ENCODE measurements around the gene SBK1.

GRCh38 chr16:28319476-28320022, 27.2 kb downstream of the SBK1 start:
- TF ChIP-seq, protein P1, sequence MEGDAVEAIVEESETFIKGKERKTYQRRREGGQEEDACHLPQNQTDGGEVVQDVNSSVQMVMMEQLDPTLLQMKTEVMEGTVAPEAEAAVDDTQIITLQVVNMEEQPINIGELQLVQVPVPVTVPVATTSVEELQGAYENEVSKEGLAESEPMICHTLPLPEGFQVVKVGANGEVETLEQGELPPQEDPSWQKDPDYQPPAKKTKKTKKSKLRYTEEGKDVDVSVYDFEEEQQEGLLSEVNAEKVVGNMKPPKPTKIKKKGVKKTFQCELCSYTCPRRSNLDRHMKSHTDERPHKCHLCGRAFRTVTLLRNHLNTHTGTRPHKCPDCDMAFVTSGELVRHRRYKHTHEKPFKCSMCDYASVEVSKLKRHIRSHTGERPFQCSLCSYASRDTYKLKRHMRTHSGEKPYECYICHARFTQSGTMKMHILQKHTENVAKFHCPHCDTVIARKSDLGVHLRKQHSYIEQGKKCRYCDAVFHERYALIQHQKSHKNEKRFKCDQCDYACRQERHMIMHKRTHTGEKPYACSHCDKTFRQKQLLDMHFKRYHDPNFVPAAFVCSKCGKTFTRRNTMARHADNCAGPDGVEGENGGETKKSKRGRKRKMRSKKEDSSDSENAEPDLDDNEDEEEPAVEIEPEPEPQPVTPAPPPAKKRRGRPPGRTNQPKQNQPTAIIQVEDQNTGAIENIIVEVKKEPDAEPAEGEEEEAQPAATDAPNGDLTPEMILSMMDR (IDR thresholded peaks at IDR 0.05): no peak
- TF ChIP-seq ZFX (IDR thresholded peaks at IDR 0.05; ENCODE audit: borderline replicate concordance): no peak

Measured in 22Rv1 (cell line).